PC-9 (cell line): Measurements from ENCODE around the gene MET.

Experiments used
- EZH2 ChIP-seq: fragments of 200-600 bp; sonication (generic); IDR thresholded peaks from 2 replicates; pipeline ENCODE4 v1.8.0; 2017; ENCODE audit warnings: antibody characterized with exemption, low read depth
- TF ChIP-seq, protein P1 (sequence below): fragments of 200-600 bp; sonication (generic); conservative IDR thresholded peaks from 2 replicates; pipeline ENCODE4 v1.6.1; 2017; ENCODE audit warnings: mixed run types, antibody characterized with exemption, mild to moderate bottlenecking, moderate library complexity

DNA sequence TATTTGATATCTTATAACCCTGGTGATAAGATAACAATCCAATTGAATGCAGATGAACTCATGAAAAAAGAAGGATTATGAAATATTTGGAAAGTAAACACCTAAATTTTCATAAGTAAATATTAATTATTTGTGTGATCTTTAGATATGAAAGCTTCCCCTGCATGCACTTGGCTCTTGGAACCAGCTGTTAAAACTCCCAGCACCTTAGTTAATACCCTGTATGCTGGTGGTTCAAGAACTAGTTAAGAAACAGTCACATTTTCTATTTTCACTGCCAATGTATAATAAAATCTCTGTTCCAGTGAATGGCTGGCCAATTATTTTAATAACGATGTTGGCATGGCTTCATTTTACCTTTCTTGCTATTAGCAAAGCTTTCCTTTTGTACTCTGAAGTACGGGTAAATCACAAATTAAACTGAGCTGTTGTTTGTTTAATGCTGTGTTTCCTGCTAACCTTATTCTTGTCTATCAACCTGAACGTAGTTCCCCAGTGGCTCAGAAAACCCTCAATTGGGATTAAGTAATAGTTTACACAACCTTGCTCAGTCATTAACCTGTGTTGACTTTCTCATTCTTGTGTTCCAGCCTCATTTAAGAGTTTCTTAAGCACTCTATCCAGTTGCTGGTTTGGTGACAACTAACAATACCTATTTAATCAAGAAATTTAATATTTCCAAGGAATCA lies 38.9 kb downstream of the MET start:
- TF ChIP-seq, protein P1, sequence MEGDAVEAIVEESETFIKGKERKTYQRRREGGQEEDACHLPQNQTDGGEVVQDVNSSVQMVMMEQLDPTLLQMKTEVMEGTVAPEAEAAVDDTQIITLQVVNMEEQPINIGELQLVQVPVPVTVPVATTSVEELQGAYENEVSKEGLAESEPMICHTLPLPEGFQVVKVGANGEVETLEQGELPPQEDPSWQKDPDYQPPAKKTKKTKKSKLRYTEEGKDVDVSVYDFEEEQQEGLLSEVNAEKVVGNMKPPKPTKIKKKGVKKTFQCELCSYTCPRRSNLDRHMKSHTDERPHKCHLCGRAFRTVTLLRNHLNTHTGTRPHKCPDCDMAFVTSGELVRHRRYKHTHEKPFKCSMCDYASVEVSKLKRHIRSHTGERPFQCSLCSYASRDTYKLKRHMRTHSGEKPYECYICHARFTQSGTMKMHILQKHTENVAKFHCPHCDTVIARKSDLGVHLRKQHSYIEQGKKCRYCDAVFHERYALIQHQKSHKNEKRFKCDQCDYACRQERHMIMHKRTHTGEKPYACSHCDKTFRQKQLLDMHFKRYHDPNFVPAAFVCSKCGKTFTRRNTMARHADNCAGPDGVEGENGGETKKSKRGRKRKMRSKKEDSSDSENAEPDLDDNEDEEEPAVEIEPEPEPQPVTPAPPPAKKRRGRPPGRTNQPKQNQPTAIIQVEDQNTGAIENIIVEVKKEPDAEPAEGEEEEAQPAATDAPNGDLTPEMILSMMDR = no peak
- TF ChIP-seq EZH2 = no peak
